Liver (tissue), 9 donors: ENCODE results near the gene FEZF2. TPM values are rescaled to one million over a fixed set of nuclear protein-coding genes. Genes with fewer than 3 reads are reported as not detected.

Experiments
- DNase-seq: peaks from one replicate; pipeline ENCODE4 v3.0.0-alpha.2; 2017; ENCODE audit warnings: low spot score
- H3K27ac ChIP-seq, 2 donors: one replicate each; pipeline ENCODE4 v1.7.0; 2013; ENCODE audit warnings: inconsistent platforms in 2 of 2, low read length in 2 of 2, control low read depth in 1 of 2, low read depth in 1 of 2, mild to moderate bottlenecking in 1 of 2
- H3K27me3 ChIP-seq, 4 donors: one replicate each; pipeline versions ENCODE4 v1.6.1 to v1.7.0; 2013; ENCODE audit warnings: low read length in 3 of 4, inconsistent platforms in 1 of 4, mild to moderate bottlenecking in 1 of 4, moderate library complexity in 1 of 4; ENCODE audit not compliant: control insufficient read depth in 4 of 4, insufficient read depth in 4 of 4
- H3K36me3 ChIP-seq, 4 donors: one replicate each; pipeline versions ENCODE4 v1.6.1 to v1.7.0; 2013; ENCODE audit warnings: low read length in 3 of 4, mild to moderate bottlenecking in 3 of 4, low read depth in 1 of 4, moderate library complexity in 1 of 4; ENCODE audit not compliant: control insufficient read depth in 4 of 4, insufficient read depth in 3 of 4
- H3K4me1 ChIP-seq, 4 donors: one replicate each; pipeline versions ENCODE4 v1.6.1 to v1.7.0; 2013; ENCODE audit warnings: low read length in 3 of 4, mild to moderate bottlenecking in 3 of 4, moderate library complexity in 1 of 4; ENCODE audit not compliant: control insufficient read depth in 4 of 4, insufficient read depth in 4 of 4
- H3K4me3 ChIP-seq, 3 donors: one replicate each; pipeline versions ENCODE4 v1.6.1 to v1.7.0; 2013; ENCODE audit warnings: low read length in 3 of 3, control low read depth in 1 of 3, low read depth in 1 of 3, mild to moderate bottlenecking in 1 of 3
- H3K9ac ChIP-seq, 2 donors: one replicate each; pipeline ENCODE4 v1.7.0; 2013; ENCODE audit warnings: low read length in 2 of 2, mild to moderate bottlenecking in 2 of 2, moderate library complexity in 2 of 2, control low read depth in 1 of 2, low read depth in 1 of 2
- H3K9me3 ChIP-seq, 4 donors: one replicate each; pipeline versions ENCODE4 v1.6.1 to v1.7.0; 2013; ENCODE audit warnings: low read length in 3 of 4; ENCODE audit not compliant: control insufficient read depth in 4 of 4
- ATF3 ChIP-seq: IDR thresholded peaks from 2 replicates; pipeline ENCODE4 v1.6.1; 2016; ENCODE audit warnings: antibody characterized with exemption
- EGR1 ChIP-seq, 2 donors: IDR thresholded peaks; 2 replicates each; pipeline ENCODE4 v1.6.1; 2016 to 2018; ENCODE audit warnings: antibody characterized with exemption in 2 of 2, low read depth in 2 of 2
- FOXA1 ChIP-seq: IDR thresholded peaks from 2 replicates; pipeline ENCODE4 v1.6.1; 2016; ENCODE audit warnings: antibody characterized with exemption
- FOXA2 ChIP-seq: IDR thresholded peaks from 2 replicates; pipeline ENCODE4 v1.6.1; 2016; ENCODE audit warnings: antibody characterized with exemption
- GABPA ChIP-seq, 2 donors: IDR thresholded peaks in 1 of 2; conservative IDR thresholded peaks in 1 of 2; 2 replicates each; pipeline ENCODE4 v1.6.1; 2016; ENCODE audit warnings: antibody characterized with exemption in 2 of 2, mild to moderate bottlenecking in 1 of 2, moderate library complexity in 1 of 2
- HNF4A ChIP-seq, 2 donors: conservative IDR thresholded peaks; 2 replicates each; pipeline ENCODE4 v1.6.1; 2016; ENCODE audit warnings: antibody characterized with exemption in 2 of 2, mild to moderate bottlenecking in 2 of 2
- HNF4G ChIP-seq: IDR thresholded peaks from 2 replicates; pipeline ENCODE4 v1.6.1; 2016; ENCODE audit warnings: antibody characterized with exemption
- JUND ChIP-seq, 2 donors: IDR thresholded peaks; 2 replicates each; pipeline ENCODE4 v1.6.1; 2016; ENCODE audit warnings: antibody characterized with exemption in 2 of 2
- MAX ChIP-seq: IDR thresholded peaks from 2 replicates; pipeline ENCODE4 v1.6.1; 2016; ENCODE audit warnings: antibody characterized with exemption
- NR2F2 ChIP-seq: IDR thresholded peaks from 2 replicates; pipeline ENCODE4 v1.6.1; 2016; ENCODE audit warnings: antibody characterized with exemption
- RAD21 ChIP-seq, 2 donors: IDR thresholded peaks; 2 replicates each; pipeline ENCODE4 v1.6.1; 2016; ENCODE audit warnings: antibody characterized with exemption in 2 of 2, mild to moderate bottlenecking in 2 of 2
- RXRA ChIP-seq, 2 donors: IDR thresholded peaks; 2 replicates each; pipeline ENCODE4 v1.6.1; 2017 to 2018; ENCODE audit warnings: antibody characterized with exemption in 2 of 2, mild to moderate bottlenecking in 1 of 2
- SP1 ChIP-seq: IDR thresholded peaks from 2 replicates; pipeline ENCODE4 v1.6.1; 2018; ENCODE audit warnings: antibody characterized with exemption, mild to moderate bottlenecking
- TAF1 ChIP-seq: conservative IDR thresholded peaks from 2 replicates; pipeline ENCODE4 v1.6.1; 2016; ENCODE audit warnings: antibody characterized with exemption, mild to moderate bottlenecking
- YY1 ChIP-seq: IDR thresholded peaks from 2 replicates; pipeline ENCODE4 v1.6.1; 2016; ENCODE audit warnings: antibody characterized with exemption, mild to moderate bottlenecking
- WGBS: extraction: QIAGEN DNeasy Blood & Tissue Kit; methylation state at CpG from one replicate; pipeline ENCODE4 v1.1.7; 2013; 5-methylcytosine and 5-hydroxymethylcytosine counted together
- polyA plus RNA-seq, 2 donors: library from polyadenylated mRNA; stranded (reverse) in 1 of 2; unstranded in 1 of 2; fragments of 200-250 nt in 1 of 2; fragments of >200 nt in 1 of 2; fragmentation: Nextera tagmentation in 1 of 2; extraction: Ambion mirVana in 1 of 2; gene quantifications; one replicate each; pipeline versions ENCODE4 v1.2.1 to v1.2.3, GENCODE V29; 2013 to 2015
- total RNA-seq, 2 donors: library from RNA; depleted of rRNA; stranded (reverse); fragments of >200 nt; gene quantifications; one replicate each; pipeline ENCODE4 v1.2.3, GENCODE V29; 2014
- TF ChIP-seq, protein P1 (sequence below): IDR thresholded peaks from 2 replicates; pipeline ENCODE4 v1.6.1; 2016; ENCODE audit warnings: antibody characterized with exemption, mild to moderate bottlenecking
- TF ChIP-seq, protein P2 (sequence below): fragments of 150-350 bp; IDR thresholded peaks from 2 replicates; pipeline ENCODE4 v1.5.1; 2017; ENCODE audit warnings: improper control_type of control experiment, low read depth, low read length; ENCODE audit not compliant: missing input control
- TF ChIP-seq, protein P3 (sequence below): IDR thresholded peaks from 2 replicates; pipeline ENCODE4 v1.6.1; 2016; ENCODE audit warnings: antibody characterized with exemption
- donor health status: healthy.
- donor health status: healthy.
- donor health status: healthy.
- donor health status: healthy.
- donor health status: healthy.

FEZF2 gene
- total and polyA plus RNA-seq, 4 donors = not detected

GRCh38 chr3:62361261-62361660, 12.1 kb downstream of the FEZF2 start:
- 79% methylated on average over 3 of the region's 3 CpGs for WGBS
- TF ChIP-seq ATF3 (no peak), SP1 (no peak), EGR1 (IDR thresholded peaks at IDR 0.05; ENCODE audit: low read depth in 2 of 2) (no peak), GABPA (IDR thresholded peaks at IDR 0.05 in 1 of 2, conservative IDR thresholded peaks at IDR 0.05 in 1 of 2) (no peak), RXRA (IDR thresholded peaks at IDR 0.05) (no peak), FOXA2 (no peak), JUND (IDR thresholded peaks at IDR 0.05) (no peak), HNF4G (no peak), FOXA1 (no peak), TAF1 (no peak), MAX (no peak), YY1 (no peak), NR2F2 (no peak), RAD21 (IDR thresholded peaks at IDR 0.05) (no peak), HNF4A (conservative IDR thresholded peaks at IDR 0.05) (no peak)
- TF ChIP-seq, protein P1, sequence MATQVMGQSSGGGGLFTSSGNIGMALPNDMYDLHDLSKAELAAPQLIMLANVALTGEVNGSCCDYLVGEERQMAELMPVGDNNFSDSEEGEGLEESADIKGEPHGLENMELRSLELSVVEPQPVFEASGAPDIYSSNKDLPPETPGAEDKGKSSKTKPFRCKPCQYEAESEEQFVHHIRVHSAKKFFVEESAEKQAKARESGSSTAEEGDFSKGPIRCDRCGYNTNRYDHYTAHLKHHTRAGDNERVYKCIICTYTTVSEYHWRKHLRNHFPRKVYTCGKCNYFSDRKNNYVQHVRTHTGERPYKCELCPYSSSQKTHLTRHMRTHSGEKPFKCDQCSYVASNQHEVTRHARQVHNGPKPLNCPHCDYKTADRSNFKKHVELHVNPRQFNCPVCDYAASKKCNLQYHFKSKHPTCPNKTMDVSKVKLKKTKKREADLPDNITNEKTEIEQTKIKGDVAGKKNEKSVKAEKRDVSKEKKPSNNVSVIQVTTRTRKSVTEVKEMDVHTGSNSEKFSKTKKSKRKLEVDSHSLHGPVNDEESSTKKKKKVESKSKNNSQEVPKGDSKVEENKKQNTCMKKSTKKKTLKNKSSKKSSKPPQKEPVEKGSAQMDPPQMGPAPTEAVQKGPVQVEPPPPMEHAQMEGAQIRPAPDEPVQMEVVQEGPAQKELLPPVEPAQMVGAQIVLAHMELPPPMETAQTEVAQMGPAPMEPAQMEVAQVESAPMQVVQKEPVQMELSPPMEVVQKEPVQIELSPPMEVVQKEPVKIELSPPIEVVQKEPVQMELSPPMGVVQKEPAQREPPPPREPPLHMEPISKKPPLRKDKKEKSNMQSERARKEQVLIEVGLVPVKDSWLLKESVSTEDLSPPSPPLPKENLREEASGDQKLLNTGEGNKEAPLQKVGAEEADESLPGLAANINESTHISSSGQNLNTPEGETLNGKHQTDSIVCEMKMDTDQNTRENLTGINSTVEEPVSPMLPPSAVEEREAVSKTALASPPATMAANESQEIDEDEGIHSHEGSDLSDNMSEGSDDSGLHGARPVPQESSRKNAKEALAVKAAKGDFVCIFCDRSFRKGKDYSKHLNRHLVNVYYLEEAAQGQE = no peak
- TF ChIP-seq, protein P2, sequence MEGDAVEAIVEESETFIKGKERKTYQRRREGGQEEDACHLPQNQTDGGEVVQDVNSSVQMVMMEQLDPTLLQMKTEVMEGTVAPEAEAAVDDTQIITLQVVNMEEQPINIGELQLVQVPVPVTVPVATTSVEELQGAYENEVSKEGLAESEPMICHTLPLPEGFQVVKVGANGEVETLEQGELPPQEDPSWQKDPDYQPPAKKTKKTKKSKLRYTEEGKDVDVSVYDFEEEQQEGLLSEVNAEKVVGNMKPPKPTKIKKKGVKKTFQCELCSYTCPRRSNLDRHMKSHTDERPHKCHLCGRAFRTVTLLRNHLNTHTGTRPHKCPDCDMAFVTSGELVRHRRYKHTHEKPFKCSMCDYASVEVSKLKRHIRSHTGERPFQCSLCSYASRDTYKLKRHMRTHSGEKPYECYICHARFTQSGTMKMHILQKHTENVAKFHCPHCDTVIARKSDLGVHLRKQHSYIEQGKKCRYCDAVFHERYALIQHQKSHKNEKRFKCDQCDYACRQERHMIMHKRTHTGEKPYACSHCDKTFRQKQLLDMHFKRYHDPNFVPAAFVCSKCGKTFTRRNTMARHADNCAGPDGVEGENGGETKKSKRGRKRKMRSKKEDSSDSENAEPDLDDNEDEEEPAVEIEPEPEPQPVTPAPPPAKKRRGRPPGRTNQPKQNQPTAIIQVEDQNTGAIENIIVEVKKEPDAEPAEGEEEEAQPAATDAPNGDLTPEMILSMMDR = no peak
- TF ChIP-seq, protein P3, sequence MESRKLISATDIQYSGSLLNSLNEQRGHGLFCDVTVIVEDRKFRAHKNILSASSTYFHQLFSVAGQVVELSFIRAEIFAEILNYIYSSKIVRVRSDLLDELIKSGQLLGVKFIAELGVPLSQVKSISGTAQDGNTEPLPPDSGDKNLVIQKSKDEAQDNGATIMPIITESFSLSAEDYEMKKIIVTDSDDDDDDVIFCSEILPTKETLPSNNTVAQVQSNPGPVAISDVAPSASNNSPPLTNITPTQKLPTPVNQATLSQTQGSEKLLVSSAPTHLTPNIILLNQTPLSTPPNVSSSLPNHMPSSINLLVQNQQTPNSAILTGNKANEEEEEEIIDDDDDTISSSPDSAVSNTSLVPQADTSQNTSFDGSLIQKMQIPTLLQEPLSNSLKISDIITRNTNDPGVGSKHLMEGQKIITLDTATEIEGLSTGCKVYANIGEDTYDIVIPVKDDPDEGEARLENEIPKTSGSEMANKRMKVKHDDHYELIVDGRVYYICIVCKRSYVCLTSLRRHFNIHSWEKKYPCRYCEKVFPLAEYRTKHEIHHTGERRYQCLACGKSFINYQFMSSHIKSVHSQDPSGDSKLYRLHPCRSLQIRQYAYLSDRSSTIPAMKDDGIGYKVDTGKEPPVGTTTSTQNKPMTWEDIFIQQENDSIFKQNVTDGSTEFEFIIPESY = no peak

More at GRCh38 chr3:62361261-62361660, 12.1 kb downstream of the FEZF2 start:
- Histone ChIP-seq H3K9me3 (no peaks in the 10 kb centered on the region), H3K4me1 (no peaks in the 10 kb centered on the region), H3K27me3 (peaks cover 0 to 4% (median 0%) of the 10 kb centered on the region in 4 donors), H3K4me3 (no peak overlapping the region), H3K9ac (no peak overlapping the region), H3K36me3 (no peaks in the 10 kb centered on the region), H3K27ac (no peak overlapping the region)
- DNase-seq = no peak
